Measurements from ENCODE around the gene PPFIA1. TPM values are rescaled to one million over a fixed set of nuclear protein-coding genes. Genes with fewer than 3 reads are reported as not detected.

The PPFIA1 gene
- total RNA-seq, 2 experiments from 2014 or later: 34.3 to 42.0 TPM

DNA sequence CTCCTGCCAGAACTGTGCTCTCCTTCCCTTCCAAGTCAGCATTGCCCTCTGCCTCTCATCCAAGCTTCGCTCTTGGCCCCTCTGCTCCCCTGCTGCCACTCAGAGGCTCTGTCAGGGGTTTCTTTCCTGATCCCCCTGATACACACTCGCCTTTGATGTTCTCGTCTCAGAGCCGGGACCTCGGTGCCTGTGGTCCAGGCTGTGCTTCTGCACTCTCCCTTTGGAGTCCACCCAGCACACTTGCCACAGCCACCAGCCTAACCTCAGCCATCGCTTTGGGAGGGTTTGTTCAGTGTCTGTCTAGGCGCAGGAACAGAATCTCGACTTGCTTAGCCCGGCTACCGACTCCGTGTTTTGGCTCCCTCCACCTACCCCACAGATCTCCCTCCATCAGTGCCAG, 29.1 kb downstream of the PPFIA1 start:
- CTCF ChIA-PET: no interaction called here
- intact Hi-C loops (cut with DNase I, micrococcal nuclease): no loop called here
- H3K4me1 Mint-ChIP-seq (ENCODE audit: low read depth): peaks cover 19% of the 10 kb centered on the region
- no peaks in the 10 kb centered on the region for H3K9me3 ChIP-seq (ENCODE audit: control insufficient read depth in 1 of 2, insufficient read depth in 1 of 2, low read length in 2 of 2)
- no peak overlapping the region for H3K27ac Mint-ChIP-seq
- no peak for ATAC-seq (ENCODE audit: poor library complexity)
- H3K36me3 Mint-ChIP-seq (ENCODE audit: low read depth): peaks cover 52% of the 10 kb centered on the region
- H3K27me3 ChIP-seq (ENCODE audit: control insufficient read depth in 1 of 2, insufficient read depth in 2 of 2, low read length in 2 of 2): no peaks in the 10 kb centered on the region
- no peak overlapping the region for H3K4me3 ChIP-seq (ENCODE audit: low read length)
- H3K4me3 Mint-ChIP-seq: no peak overlapping the region
- TF ChIP-seq, protein P1, sequence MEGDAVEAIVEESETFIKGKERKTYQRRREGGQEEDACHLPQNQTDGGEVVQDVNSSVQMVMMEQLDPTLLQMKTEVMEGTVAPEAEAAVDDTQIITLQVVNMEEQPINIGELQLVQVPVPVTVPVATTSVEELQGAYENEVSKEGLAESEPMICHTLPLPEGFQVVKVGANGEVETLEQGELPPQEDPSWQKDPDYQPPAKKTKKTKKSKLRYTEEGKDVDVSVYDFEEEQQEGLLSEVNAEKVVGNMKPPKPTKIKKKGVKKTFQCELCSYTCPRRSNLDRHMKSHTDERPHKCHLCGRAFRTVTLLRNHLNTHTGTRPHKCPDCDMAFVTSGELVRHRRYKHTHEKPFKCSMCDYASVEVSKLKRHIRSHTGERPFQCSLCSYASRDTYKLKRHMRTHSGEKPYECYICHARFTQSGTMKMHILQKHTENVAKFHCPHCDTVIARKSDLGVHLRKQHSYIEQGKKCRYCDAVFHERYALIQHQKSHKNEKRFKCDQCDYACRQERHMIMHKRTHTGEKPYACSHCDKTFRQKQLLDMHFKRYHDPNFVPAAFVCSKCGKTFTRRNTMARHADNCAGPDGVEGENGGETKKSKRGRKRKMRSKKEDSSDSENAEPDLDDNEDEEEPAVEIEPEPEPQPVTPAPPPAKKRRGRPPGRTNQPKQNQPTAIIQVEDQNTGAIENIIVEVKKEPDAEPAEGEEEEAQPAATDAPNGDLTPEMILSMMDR (IDR thresholded peaks at IDR 0.05): no peak
- H3K9me3 Mint-ChIP-seq: no peaks in the 10 kb centered on the region
- peaks cover 21% of the 10 kb centered on the region for H3K36me3 ChIP-seq (ENCODE audit: insufficient read depth, low read length)
- H3K27me3 Mint-ChIP-seq: no peaks in the 10 kb centered on the region
- POLR2A ChIA-PET: no interaction called here
- H3K27ac ChIP-seq (ENCODE audit: low read depth in 1 of 2, low read length in 2 of 2): no peak overlapping the region
- DNase-seq: no peak
- H3K4me1 ChIP-seq (ENCODE audit: insufficient read depth, low read length): no peaks in the 10 kb centered on the region

DNA sequence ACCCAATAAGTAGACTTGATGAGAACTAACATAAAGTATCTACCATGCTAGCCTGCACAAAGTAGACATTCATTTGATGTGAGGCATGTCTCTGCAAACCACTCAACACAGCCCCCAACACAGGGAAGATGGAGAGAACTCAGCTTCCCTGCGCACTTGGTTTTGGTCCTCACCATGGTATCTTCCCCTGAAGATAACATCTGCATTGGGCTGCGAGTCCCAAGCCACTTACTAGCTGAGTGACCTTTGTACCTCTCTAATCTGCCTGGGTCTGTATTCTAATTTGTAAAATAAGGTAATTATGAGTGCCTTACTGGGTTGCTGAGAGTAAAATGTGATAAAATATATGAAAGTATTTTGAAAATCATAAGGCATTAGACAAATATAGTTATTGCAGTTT, 30.7 kb downstream of the PPFIA1 start:
- Mint-ChIP-seq H3K27ac (no peak overlapping the region), H3K4me3 (no peak overlapping the region), H3K4me1 (ENCODE audit: low read depth) (peaks cover 23% of the 10 kb centered on the region), H3K36me3 (ENCODE audit: low read depth) (peaks cover 58% of the 10 kb centered on the region), H3K27me3 (no peaks in the 10 kb centered on the region), H3K9me3 (no peaks in the 10 kb centered on the region)
- intact Hi-C loops (cut with DNase I, micrococcal nuclease): no loop called here
- no peak overlapping the region for H3K27ac ChIP-seq (ENCODE audit: low read depth in 1 of 2, low read length in 2 of 2)
- TF ChIP-seq, protein P1 (IDR thresholded peaks at IDR 0.05): no peak
- no peaks in the 10 kb centered on the region for H3K27me3 ChIP-seq (ENCODE audit: control insufficient read depth in 1 of 2, insufficient read depth in 2 of 2, low read length in 2 of 2)
- peaks cover 21% of the 10 kb centered on the region for H3K36me3 ChIP-seq (ENCODE audit: insufficient read depth, low read length)
- DNase-seq: no peak
- H3K9me3 ChIP-seq (ENCODE audit: control insufficient read depth in 1 of 2, insufficient read depth in 1 of 2, low read length in 2 of 2): no peaks in the 10 kb centered on the region
- ChIA-PET CTCF (no interaction called here), POLR2A (no interaction called here)
- H3K4me3 ChIP-seq (ENCODE audit: low read length): no peak overlapping the region
- ATAC-seq (ENCODE audit: poor library complexity): no peak
- H3K4me1 ChIP-seq (ENCODE audit: insufficient read depth, low read length): no peaks in the 10 kb centered on the region

DNA sequence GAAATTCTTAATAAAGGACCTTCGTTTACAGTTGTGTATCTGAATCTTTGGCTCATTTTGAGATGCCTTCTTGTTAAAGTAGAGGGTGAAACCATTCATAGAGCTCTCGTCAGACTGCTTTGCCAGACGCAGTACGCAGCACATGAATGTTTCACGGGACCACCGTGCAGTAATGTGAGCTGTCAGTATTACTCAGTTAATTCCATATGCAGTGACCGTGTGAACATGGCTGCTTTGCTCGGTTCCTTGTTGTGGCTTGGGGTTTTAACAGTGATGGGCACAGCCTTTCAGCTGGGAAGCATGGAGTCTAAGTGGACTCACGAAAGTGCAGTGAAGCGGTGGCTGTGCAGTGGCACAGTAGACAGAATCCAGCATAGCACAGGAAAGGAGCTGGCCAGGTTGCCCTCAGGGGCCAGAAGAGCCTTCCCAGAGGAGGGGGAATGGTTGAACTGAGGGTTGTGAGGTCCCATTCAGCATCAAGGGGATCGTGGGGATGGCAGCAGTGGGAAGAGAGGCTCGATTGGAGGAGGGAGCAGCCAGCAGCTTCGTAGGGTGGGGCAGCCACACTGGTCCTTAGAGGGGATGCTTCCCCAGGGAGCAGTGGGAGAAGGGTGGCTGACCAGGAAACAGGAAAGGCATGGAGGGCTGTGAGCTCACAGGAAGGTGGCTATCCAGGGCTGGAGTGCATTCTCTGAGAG, 31.4 kb downstream of the PPFIA1 start:
- H3K9me3 ChIP-seq (ENCODE audit: control insufficient read depth in 1 of 2, insufficient read depth in 1 of 2, low read length in 2 of 2): no peaks in the 10 kb centered on the region
- H3K36me3 ChIP-seq (ENCODE audit: insufficient read depth, low read length): peaks cover 18% of the 10 kb centered on the region
- H3K27ac ChIP-seq (ENCODE audit: low read depth in 1 of 2, low read length in 2 of 2): no peak overlapping the region
- intact Hi-C loops (cut with DNase I, micrococcal nuclease): no loop called here
- ChIA-PET POLR2A (no interaction called here), CTCF (no interaction called here)
- no peaks in the 10 kb centered on the region for H3K27me3 Mint-ChIP-seq
- H3K27me3 ChIP-seq (ENCODE audit: control insufficient read depth in 1 of 2, insufficient read depth in 2 of 2, low read length in 2 of 2): no peaks in the 10 kb centered on the region
- ATAC-seq (ENCODE audit: poor library complexity) (no peak), DNase-seq (no peak)
- H3K4me3 ChIP-seq (ENCODE audit: low read length): no peak overlapping the region
- peaks cover 23% of the 10 kb centered on the region for H3K4me1 Mint-ChIP-seq (ENCODE audit: low read depth)
- no peaks in the 10 kb centered on the region for H3K9me3 Mint-ChIP-seq
- peaks cover 58% of the 10 kb centered on the region for H3K36me3 Mint-ChIP-seq (ENCODE audit: low read depth)
- H3K4me1 ChIP-seq (ENCODE audit: insufficient read depth, low read length): no peaks in the 10 kb centered on the region
- TF ChIP-seq, protein P1 (IDR thresholded peaks at IDR 0.05): no peak
- H3K4me3 Mint-ChIP-seq: no peak overlapping the region
- H3K27ac Mint-ChIP-seq: no peak overlapping the region
